ENCODE data around the gene TNFSF13. TPM values are rescaled to one million over a fixed set of nuclear protein-coding genes. Genes with fewer than 3 reads are reported as not detected.

The TNFSF13 gene
- polyA plus RNA-seq, 1 donor from 2014 or later, result 0.15 TPM

DNA sequence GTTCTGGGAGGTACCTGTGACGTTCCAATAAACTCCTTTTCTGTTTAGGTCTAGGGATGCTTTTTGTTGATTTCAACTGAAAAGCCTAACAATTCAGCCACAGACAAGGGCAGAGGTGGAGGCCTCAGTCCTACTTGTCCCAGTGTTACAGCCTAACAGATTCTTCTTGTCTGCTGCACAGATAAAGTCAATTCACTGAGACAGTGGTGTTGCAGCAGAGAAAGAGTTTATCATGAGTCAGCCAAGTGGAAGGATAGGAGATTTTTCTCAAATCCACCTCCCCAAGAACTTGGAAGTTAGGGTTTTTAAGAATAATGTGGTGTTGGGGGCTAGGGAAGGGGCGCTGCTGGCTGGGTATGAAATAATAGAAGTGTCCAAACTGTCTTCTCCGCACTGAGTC is 20.5 kb upstream of the TNFSF13 start:
- Histone ChIP-seq H3K9me2 (ENCODE audit: insufficient read depth, low read length) (no peaks in the 10 kb centered on the region), H3K27ac (ENCODE audit: low read length) (no peak overlapping the region), H3K79me2 (replicated peaks; ENCODE audit: insufficient read depth, low read length) (no peaks in the 10 kb centered on the region), H2AFZ (ENCODE audit: low read depth, low read length) (no peak overlapping the region), H3K4me2 (ENCODE audit: low read length) (no peak overlapping the region), H3K27me3 (ENCODE audit: insufficient read depth, low read depth, low read length) (no peaks in the 10 kb centered on the region), H3K9ac (ENCODE audit: low read length) (no peak overlapping the region), H3K36me3 (ENCODE audit: insufficient read depth, low read length) (no peaks in the 10 kb centered on the region), H3F3A (ENCODE audit: insufficient read depth, low read length, poor library complexity, severe bottlenecking) (no peaks in the 10 kb centered on the region), H4K20me1 (ENCODE audit: insufficient read depth) (no peaks in the 10 kb centered on the region), H3K4me3 (ENCODE audit: low read length) (no peak overlapping the region), H3K9me3 (ENCODE audit: low read length) (no peaks in the 10 kb centered on the region)
- TF ChIP-seq POLR2AphosphoS5 (IDR thresholded peaks at IDR 0.05) (no peak), EP300 (conservative IDR thresholded peaks at IDR 0.05; ENCODE audit: poor library complexity, severe bottlenecking) (no peak), TAF1 (IDR thresholded peaks at IDR 0.05; ENCODE audit: low read depth) (no peak)

DNA sequence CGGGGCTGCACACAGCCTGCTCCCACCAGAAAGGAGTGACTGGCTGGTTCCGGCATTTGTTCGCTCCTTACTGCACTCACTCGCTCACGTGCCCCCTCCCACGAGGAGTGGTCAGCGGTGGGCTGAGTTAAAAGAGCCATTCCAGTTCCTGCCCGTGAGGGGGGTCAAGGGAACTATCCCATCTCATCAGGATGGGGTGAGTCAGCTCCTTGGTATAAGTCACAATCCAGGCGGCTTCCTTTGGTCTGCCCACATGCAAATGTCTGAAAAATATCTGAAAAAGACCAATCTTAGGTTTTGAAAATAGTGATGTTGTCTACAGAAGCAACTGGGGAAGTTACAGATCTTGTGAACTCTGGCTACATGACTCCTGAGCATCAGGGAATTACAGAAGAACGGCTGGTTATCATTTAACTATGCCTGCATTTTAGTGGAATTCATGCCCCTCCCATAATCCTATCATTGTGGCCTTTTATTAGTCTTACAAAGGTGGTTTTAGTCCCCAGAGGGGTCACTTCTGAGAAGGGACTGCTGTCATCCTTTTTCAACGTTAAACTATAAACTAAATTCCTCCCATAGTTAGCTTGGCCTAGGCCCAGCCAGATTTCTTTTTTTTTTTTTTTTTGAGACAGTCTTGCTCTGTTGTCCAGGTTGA is 19.5 kb upstream of the TNFSF13 start:
- Histone ChIP-seq H3K4me2 (ENCODE audit: low read length) (no peak overlapping the region), H3K27me3 (ENCODE audit: insufficient read depth, low read depth, low read length) (no peaks in the 10 kb centered on the region), H3K79me2 (replicated peaks; ENCODE audit: insufficient read depth, low read length) (no peaks in the 10 kb centered on the region), H3K9me3 (ENCODE audit: low read length) (no peaks in the 10 kb centered on the region), H3K27ac (ENCODE audit: low read length) (no peak overlapping the region), H2AFZ (ENCODE audit: low read depth, low read length) (no peak overlapping the region), H3K9me2 (ENCODE audit: insufficient read depth, low read length) (no peaks in the 10 kb centered on the region), H4K20me1 (ENCODE audit: insufficient read depth) (no peaks in the 10 kb centered on the region), H3K4me3 (ENCODE audit: low read length) (no peak overlapping the region), H3K9ac (ENCODE audit: low read length) (no peak overlapping the region), H3K36me3 (ENCODE audit: insufficient read depth, low read length) (no peaks in the 10 kb centered on the region), H3F3A (ENCODE audit: insufficient read depth, low read length, poor library complexity, severe bottlenecking) (no peaks in the 10 kb centered on the region)
- TF ChIP-seq EZH2 (IDR thresholded peaks at IDR 0.05; ENCODE audit: borderline replicate concordance, insufficient read depth, low read length, poor library complexity, severe bottlenecking), result no peak
- TF ChIP-seq, protein P1, sequence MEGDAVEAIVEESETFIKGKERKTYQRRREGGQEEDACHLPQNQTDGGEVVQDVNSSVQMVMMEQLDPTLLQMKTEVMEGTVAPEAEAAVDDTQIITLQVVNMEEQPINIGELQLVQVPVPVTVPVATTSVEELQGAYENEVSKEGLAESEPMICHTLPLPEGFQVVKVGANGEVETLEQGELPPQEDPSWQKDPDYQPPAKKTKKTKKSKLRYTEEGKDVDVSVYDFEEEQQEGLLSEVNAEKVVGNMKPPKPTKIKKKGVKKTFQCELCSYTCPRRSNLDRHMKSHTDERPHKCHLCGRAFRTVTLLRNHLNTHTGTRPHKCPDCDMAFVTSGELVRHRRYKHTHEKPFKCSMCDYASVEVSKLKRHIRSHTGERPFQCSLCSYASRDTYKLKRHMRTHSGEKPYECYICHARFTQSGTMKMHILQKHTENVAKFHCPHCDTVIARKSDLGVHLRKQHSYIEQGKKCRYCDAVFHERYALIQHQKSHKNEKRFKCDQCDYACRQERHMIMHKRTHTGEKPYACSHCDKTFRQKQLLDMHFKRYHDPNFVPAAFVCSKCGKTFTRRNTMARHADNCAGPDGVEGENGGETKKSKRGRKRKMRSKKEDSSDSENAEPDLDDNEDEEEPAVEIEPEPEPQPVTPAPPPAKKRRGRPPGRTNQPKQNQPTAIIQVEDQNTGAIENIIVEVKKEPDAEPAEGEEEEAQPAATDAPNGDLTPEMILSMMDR (IDR thresholded peaks at IDR 0.05; ENCODE audit: poor library complexity, severe bottlenecking), result no peak
- no peak for TF ChIP-seq EP300 (conservative IDR thresholded peaks at IDR 0.05; ENCODE audit: poor library complexity, severe bottlenecking)
- TF ChIP-seq, protein P2, sequence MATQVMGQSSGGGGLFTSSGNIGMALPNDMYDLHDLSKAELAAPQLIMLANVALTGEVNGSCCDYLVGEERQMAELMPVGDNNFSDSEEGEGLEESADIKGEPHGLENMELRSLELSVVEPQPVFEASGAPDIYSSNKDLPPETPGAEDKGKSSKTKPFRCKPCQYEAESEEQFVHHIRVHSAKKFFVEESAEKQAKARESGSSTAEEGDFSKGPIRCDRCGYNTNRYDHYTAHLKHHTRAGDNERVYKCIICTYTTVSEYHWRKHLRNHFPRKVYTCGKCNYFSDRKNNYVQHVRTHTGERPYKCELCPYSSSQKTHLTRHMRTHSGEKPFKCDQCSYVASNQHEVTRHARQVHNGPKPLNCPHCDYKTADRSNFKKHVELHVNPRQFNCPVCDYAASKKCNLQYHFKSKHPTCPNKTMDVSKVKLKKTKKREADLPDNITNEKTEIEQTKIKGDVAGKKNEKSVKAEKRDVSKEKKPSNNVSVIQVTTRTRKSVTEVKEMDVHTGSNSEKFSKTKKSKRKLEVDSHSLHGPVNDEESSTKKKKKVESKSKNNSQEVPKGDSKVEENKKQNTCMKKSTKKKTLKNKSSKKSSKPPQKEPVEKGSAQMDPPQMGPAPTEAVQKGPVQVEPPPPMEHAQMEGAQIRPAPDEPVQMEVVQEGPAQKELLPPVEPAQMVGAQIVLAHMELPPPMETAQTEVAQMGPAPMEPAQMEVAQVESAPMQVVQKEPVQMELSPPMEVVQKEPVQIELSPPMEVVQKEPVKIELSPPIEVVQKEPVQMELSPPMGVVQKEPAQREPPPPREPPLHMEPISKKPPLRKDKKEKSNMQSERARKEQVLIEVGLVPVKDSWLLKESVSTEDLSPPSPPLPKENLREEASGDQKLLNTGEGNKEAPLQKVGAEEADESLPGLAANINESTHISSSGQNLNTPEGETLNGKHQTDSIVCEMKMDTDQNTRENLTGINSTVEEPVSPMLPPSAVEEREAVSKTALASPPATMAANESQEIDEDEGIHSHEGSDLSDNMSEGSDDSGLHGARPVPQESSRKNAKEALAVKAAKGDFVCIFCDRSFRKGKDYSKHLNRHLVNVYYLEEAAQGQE (IDR thresholded peaks at IDR 0.05; ENCODE audit: borderline replicate concordance), result no peak
- TF ChIP-seq SMC3 (conservative IDR thresholded peaks at IDR 0.05; ENCODE audit: poor library complexity), result no peak
- TF ChIP-seq POLR2AphosphoS5 (IDR thresholded peaks at IDR 0.05), result no peak
- TF ChIP-seq RAD21 (conservative IDR thresholded peaks at IDR 0.05), result no peak
- no peak for TF ChIP-seq MXI1 (conservative IDR thresholded peaks at IDR 0.05; ENCODE audit: poor library complexity, severe bottlenecking)
- no peak for TF ChIP-seq TAF1 (IDR thresholded peaks at IDR 0.05; ENCODE audit: low read depth)
